MM.1S (cell line): ENCODE measurements around the gene IFNL3.

Experiments
- DNase-seq: peaks from one replicate; pipeline ENCODE4 v3.0.0-alpha.2; 2015
- H2AFZ ChIP-seq: fragments of 300-600 bp; sonication (generic); 2 replicates; pipeline ENCODE4 v1.6.0; 2016; ENCODE audit warnings: antibody characterized with exemption, low read length
- H3F3A ChIP-seq: fragments of 300-600 bp; sonication (generic); 2 replicates; pipeline ENCODE4 v1.6.1; 2016; ENCODE audit warnings: mild to moderate bottlenecking, antibody characterized with exemption, low read length, moderate library complexity, mixed read lengths; ENCODE audit not compliant: insufficient read depth
- H3K27ac ChIP-seq: fragments of 300-600 bp; sonication (generic); 2 replicates; pipeline ENCODE4 v1.5.1; 2016; ENCODE audit warnings: mild to moderate bottlenecking, low read length
- H3K27me3 ChIP-seq: fragments of 300-600 bp; sonication (generic); replicated peaks from 2 replicates; pipeline ENCODE4 v1.6.0; 2016; ENCODE audit warnings: low read length; ENCODE audit not compliant: insufficient read depth
- H3K36me3 ChIP-seq: fragments of 300-600 bp; sonication (generic); replicated peaks from 2 replicates; pipeline ENCODE4 v1.6.1; 2016; ENCODE audit warnings: mild to moderate bottlenecking, low read length, mixed read lengths; ENCODE audit not compliant: insufficient read depth
- H3K4me1 ChIP-seq: fragments of 300-600 bp; sonication (generic); 2 replicates; pipeline ENCODE4 v1.6.1; 2016; ENCODE audit warnings: low read length, mixed read lengths
- H3K4me2 ChIP-seq: fragments of 300-600 bp; sonication (generic); 2 replicates; pipeline ENCODE4 v1.6.0; 2016; ENCODE audit warnings: low read depth, low read length
- H3K4me3 ChIP-seq: fragments of 300-600 bp; sonication (generic); 2 replicates; pipeline ENCODE4 v1.5.1; 2016; ENCODE audit warnings: low read length, mixed read lengths
- H3K79me2 ChIP-seq: fragments of 300-600 bp; sonication (generic); 2 replicates; pipeline ENCODE4 v1.6.1; 2016; ENCODE audit warnings: mixed run types, low read length, mixed read lengths
- H3K9ac ChIP-seq: fragments of 300-600 bp; sonication (generic); 2 replicates; pipeline ENCODE4 v1.6.1; 2016; ENCODE audit warnings: low read length, mixed read lengths
- H3K9me2 ChIP-seq: fragments of 300-600 bp; sonication (generic); replicated peaks from 2 replicates; pipeline ENCODE4 v1.6.1; 2016; ENCODE audit warnings: mild to moderate bottlenecking, low read length, mixed read lengths; ENCODE audit not compliant: insufficient read depth
- H3K9me3 ChIP-seq: fragments of 300-600 bp; sonication (generic); replicated peaks from 2 replicates; pipeline ENCODE4 v1.6.1; 2016; ENCODE audit warnings: mild to moderate bottlenecking, low read length, mixed read lengths; ENCODE audit not compliant: insufficient read depth
- H4K20me1 ChIP-seq: fragments of 300-600 bp; sonication (generic); 2 replicates; pipeline ENCODE4 v1.6.1; 2016; ENCODE audit warnings: mild to moderate bottlenecking, low read length, moderate library complexity, mixed read lengths; ENCODE audit not compliant: insufficient read depth
- EZH2 ChIP-seq: fragments of 300-600 bp; sonication (generic); optimal IDR thresholded peaks from 2 replicates; pipeline ENCODE3; 2017; ENCODE audit warnings: low read depth, mild to moderate bottlenecking, antibody characterized with exemption, low read length, mixed read lengths
- EZH2phosphoT487 ChIP-seq: fragments of 300-600 bp; sonication (generic); IDR thresholded peaks from 2 replicates; pipeline ENCODE4 v1.6.1; 2018; ENCODE audit warnings: antibody characterized with exemption, low read length
- TF ChIP-seq, protein P1 (sequence below): fragments of 300-600 bp; sonication (generic); IDR thresholded peaks from 2 replicates; pipeline ENCODE4 v1.5.1; 2016; ENCODE audit warnings: antibody characterized with exemption, low read length, mixed read lengths

IFNL3 gene

DNA sequence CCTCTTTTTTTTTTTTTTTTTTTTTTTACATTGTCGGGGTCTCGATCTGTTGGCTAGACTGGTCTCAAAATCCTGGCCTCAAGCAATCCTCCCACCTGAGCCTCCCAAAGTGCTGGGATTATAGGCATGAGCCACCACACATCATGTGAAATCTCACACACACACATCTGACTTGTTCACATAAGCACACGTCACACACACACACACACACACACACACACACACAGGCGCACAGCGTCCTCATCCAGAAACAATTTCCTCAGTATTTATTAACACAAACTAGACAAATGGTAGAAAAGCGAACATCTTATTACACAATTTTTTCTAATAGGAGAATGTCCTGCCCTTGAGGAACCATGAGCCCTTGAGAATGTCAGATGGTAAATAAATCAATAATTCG is 35.6 kb downstream of the IFNL3 start:
- H3K36me3 ChIP-seq: no peaks in the 10 kb centered on the region
- H3K79me2 ChIP-seq: no peaks in the 10 kb centered on the region
- no peaks in the 10 kb centered on the region for H3K9me2 ChIP-seq
- no peak overlapping the region for H3K4me3 ChIP-seq
- no peaks in the 10 kb centered on the region for H3K4me1 ChIP-seq
- H3K27me3 ChIP-seq: peaks cover 60% of the 10 kb centered on the region
- TF ChIP-seq, protein P1, sequence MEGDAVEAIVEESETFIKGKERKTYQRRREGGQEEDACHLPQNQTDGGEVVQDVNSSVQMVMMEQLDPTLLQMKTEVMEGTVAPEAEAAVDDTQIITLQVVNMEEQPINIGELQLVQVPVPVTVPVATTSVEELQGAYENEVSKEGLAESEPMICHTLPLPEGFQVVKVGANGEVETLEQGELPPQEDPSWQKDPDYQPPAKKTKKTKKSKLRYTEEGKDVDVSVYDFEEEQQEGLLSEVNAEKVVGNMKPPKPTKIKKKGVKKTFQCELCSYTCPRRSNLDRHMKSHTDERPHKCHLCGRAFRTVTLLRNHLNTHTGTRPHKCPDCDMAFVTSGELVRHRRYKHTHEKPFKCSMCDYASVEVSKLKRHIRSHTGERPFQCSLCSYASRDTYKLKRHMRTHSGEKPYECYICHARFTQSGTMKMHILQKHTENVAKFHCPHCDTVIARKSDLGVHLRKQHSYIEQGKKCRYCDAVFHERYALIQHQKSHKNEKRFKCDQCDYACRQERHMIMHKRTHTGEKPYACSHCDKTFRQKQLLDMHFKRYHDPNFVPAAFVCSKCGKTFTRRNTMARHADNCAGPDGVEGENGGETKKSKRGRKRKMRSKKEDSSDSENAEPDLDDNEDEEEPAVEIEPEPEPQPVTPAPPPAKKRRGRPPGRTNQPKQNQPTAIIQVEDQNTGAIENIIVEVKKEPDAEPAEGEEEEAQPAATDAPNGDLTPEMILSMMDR: no peak
- no peak for TF ChIP-seq EZH2
- no peaks in the 10 kb centered on the region for H4K20me1 ChIP-seq
- no peak overlapping the region for H3K9ac ChIP-seq
- H3K9me3 ChIP-seq: no peaks in the 10 kb centered on the region
- no peak overlapping the region for H3K27ac ChIP-seq
- no peak for DNase-seq
- no peaks in the 10 kb centered on the region for H3F3A ChIP-seq
- no peak overlapping the region for H2AFZ ChIP-seq
- H3K4me2 ChIP-seq: no peak overlapping the region

DNA sequence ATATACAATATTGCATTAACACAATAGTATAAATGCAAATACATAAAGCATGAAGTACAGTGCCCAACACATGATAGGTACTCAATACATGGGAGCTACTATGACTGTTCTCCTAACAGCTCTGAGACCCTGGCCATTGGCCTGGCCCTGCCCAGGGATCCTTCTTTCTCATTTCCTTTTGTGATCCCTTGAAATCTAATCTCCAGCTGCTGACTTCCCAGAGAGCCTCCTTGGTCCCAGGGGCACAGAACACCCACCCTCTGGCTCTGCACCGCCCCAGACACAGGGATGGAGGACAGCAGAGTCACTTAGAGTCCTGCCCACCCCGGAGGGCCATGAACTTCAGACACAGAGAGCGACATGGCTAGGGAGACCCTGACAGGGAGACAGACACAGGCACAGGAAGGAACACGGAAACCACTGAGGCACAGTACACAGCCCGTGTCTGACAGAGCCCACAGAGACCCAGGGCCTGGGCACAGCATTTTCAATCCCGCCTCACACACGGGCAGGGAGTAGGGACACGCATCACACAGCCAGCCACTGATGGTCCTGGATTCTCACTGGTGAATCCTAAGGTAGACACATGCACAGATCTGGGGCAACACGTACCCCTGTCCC is 36.5 kb downstream of the IFNL3 start:
- H2AFZ ChIP-seq: no peak overlapping the region
- H3K27me3 ChIP-seq: peaks cover 70% of the 10 kb centered on the region
- no peak overlapping the region for H3K9ac ChIP-seq
- no peak overlapping the region for H3K4me3 ChIP-seq
- no peak overlapping the region for H3K27ac ChIP-seq
- no peak overlapping the region for H3K4me2 ChIP-seq
- H3K36me3 ChIP-seq: no peaks in the 10 kb centered on the region
- H3F3A ChIP-seq: no peaks in the 10 kb centered on the region
- no peaks in the 10 kb centered on the region for H4K20me1 ChIP-seq
- H3K79me2 ChIP-seq: no peaks in the 10 kb centered on the region
- no peak for DNase-seq
- no peaks in the 10 kb centered on the region for H3K9me2 ChIP-seq
- no peak for TF ChIP-seq EZH2phosphoT487
- TF ChIP-seq EZH2: no peak
- TF ChIP-seq, protein P1: no peak
- H3K4me1 ChIP-seq: no peaks in the 10 kb centered on the region
- no peaks in the 10 kb centered on the region for H3K9me3 ChIP-seq

DNA sequence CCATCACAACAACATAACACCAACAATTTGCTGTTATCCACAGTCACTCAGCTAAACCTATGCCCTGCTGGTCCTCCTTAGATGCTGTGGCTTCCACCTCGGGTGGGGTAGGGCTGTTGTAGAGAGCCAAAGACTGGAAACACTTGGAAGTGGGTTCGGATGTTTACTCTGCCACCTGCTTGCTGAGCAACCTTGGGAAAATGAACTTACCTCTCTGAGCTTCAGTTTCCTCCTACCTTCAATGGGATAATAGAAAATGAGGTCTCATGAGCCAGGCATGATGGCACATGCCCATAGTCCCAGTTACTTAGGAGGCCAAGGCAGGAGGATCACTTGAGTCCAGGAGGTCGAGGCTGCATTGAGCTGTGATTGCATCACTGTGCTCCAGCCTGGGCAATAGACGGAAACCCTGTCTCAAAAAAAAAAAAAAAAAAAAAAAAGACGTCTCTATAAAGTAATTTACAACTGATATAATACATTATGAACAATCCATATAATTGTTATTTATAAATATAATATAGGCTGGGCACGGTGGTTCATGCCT is 37.4 kb downstream of the IFNL3 start:
- Histone ChIP-seq H3K27me3 (peaks cover 77% of the 10 kb centered on the region), H3K36me3 (no peaks in the 10 kb centered on the region), H3F3A (no peaks in the 10 kb centered on the region), H3K4me1 (no peaks in the 10 kb centered on the region), H2AFZ (no peak overlapping the region), H4K20me1 (no peaks in the 10 kb centered on the region), H3K27ac (no peak overlapping the region), H3K9me2 (no peaks in the 10 kb centered on the region), H3K4me2 (no peak overlapping the region), H3K79me2 (no peaks in the 10 kb centered on the region), H3K9me3 (no peaks in the 10 kb centered on the region), H3K9ac (no peak overlapping the region), H3K4me3 (no peak overlapping the region)
- TF ChIP-seq EZH2 (no peak), EZH2phosphoT487 (no peak)
- TF ChIP-seq, protein P1: no peak
- no peak for DNase-seq
